ENCODE measurements around the gene IFRD2.
"Not testable (repeated sequence)": the region's sequence is repeated elsewhere in the genome, so short reads cannot be mapped to it uniquely, and the experiment has no call there.

IFRD2 gene

DNA sequence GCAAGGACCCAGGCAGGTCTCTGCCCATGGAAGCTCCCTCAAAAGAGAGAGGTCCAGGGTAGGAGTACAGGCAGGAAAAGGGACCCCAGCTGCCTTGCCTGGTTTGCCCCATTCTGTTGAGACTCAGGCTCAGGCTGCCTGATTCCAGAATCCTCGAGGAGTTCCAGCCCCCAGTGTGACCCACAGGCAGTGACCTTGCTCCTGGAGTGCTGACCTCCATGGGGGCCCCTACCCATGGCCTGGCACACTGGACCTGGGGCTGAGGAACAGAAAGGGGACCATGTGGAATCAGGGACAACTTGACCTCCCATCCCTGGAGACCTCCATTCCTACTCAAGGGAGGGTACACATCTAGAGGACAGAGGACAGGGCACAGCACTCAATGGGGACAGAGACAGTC, 26.7 kb downstream of the IFRD2 start:
- DNase-seq (ENCODE audit: low read depth) = no peak

DNA sequence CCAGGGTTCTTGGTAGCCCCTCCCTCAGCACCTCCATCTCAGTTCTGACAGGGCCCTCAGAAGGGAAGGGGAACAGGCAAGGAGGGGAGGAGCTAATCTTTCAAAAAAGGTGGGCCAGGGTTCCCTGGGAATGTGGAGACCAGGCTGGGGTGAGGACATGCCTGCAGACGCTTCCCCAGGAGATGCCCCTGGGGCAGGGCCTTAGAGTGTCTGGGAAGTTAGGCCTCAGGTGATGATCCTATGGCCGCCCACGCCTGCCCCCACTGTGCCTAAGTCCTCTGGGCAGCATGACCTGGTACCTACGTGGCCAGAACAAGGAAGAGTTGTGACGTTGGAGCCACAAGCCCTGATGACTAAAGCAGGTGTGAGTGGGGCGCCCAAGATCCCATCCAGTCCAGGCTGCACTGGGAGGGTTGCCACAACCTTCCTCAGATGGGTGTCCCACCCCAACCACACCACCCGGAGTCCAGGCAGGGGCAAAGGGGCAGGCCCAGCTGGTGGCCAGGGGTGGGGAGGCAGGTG, 27.2 kb downstream of the IFRD2 start:
- no peak for DNase-seq (ENCODE audit: low read depth)

DNA sequence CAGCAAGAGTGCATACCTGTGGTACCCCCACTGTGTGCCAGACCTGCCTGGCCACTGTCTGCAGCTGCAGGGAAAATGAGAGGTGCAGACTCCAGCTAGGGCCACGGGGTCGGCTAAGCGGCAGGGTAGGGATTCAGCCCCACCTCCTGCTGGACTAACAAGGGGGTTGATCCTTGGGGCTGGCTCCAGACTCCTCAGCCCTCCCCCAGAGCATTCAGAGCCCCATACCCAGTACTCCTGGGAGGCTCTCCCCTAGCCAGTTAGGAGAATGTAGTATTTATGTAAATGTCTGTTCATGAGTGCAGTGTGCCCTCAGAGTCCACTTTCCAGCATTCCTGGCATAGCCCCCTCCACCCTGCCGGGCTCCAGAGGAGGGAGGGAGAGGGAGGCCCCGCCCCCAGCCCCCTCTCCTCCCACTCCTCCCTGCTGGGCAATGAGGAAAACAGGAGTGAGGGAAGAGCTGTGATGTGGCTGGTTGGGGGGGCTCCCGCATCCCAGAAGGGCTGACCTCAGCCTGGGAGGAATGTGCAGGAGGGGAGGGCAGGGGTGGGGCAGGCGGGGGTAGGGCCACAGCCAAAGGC, 27.8 kb downstream of the IFRD2 start:
- no peak for DNase-seq (ENCODE audit: low read depth)

DNA sequence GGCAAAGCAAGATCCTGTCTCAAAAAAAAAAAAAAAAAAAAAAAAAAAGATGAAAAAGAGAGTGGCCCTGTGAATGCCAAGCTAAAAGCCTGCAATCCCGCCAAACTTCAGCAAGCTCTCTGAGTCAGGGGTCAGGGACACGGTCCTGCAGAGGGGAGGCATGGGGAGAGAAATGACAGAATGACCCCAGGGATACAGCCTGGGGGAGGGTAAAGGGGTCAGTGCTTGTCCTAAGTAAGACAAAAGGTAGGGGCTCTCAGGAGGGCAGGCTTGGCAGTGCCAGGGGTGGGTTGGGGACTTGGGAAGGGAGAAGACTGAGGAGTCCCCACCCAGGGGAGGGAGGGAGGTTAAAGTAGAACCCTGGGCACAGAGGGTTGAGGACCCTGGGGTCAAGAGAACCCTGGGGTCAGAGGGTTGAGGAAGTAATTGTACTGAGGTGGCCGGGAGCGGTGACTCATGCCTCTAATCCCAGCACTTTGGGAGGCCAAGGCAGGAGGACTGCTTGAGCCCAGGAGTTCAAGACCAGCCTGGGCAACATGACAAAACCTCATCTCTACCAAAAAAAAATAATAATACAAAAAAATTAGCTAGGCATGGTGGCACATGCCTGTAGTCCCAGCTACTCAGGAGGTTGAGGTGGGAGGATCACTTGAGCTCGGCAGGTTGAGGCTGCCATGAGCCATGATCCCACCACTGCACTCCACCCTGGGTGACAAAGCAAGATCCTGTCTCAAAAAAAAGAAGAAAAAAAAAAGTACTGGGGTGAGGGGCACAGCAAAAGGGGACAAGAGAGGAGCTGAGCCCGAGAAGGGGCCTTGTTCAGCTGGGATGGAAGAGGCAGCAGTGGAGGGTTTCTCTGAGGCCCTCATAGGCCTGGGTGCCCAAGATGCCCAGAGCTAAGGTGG, 28.5 kb downstream of the IFRD2 start:
- no peak for DNase-seq (ENCODE audit: low read depth)

DNA sequence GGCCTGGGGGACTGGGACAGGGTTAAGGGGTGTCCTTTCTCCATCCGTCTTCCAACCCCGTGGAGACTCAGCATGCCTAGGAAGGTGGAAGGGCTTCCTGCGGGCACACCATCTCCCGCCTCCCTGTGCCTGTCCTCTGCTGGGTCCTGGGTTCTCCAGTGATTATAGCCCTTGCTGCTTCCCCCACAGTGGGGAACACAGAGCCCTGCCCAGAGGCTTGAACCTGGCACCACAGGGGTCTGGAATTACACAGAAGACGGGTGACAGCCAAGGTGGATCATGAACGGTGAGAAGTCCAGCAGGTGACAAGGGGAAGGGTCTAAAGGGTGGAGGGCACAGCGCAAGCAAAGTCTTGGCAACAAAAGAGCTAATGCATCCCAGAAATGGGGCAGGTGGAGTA, 29.5 kb downstream of the IFRD2 start:
- no peak for DNase-seq (ENCODE audit: low read depth)

DNA sequence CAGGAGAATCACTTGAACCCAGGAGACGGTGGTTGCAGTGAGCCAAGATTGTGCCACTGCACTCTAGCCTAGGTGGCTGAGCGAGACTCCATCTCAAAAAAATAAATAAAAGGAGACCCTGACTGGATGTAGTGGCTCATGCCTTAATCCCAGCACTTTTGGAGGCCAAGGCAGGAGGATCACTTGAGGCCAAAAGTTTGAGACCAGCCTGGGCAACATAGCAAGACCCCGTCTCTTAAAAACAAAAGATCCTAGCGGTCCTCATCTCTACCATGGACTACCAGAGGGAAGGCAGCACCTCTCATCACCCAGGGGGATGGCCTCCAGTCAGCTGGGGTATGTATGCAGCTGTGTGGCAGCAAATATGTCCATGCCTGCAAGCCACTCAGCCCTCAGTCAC, 30.0 kb downstream of the IFRD2 start:
- DNase-seq (ENCODE audit: low read depth) = not testable (repeated sequence)

DNA sequence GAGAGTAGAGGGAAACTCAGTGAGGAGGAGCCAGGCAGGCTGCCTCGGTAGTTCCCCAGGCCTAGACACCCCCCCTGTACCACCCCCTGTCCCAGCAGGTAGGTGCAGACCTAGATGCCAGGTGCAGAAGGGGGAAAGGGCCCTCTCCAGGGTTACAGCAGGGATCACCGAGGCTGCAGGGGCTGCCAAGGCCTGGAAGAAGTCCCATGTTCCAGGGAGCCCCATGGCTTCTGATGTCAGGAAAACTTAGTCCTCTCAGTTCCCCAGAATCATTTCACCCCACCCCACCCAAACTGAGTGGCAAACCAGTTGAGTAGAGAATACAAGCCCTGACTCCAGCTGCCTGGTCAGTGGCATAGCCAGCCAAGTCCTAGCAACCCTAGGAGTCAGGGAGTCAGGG, 30.7 kb downstream of the IFRD2 start:
- no peak for DNase-seq (ENCODE audit: low read depth)

DNA sequence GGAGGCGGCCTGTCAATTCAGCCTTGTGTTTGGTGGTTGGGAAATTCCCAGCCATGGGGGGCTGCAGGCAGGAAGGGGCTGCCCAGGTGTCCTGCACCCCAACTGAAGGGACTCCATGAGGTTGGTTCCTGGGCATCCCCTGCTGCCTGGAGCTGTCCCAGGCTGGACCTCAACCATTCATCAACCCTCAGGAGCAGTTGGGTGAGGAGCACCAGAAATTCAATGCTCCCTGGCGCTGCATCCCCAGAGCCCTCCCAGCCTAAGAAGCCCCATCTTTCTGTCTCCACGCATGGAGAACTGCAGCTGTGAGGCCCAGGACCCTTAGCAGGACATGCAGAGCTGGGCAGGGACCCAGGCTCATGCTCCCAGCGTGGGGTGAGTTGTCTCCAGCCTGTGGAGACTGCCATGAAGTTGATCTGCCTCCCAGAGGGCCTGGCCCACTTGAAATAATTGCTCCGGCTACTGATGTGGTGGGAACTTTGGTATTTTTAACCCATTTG, 31.2 kb downstream of the IFRD2 start:
- no peak for DNase-seq (ENCODE audit: low read depth)

DNA sequence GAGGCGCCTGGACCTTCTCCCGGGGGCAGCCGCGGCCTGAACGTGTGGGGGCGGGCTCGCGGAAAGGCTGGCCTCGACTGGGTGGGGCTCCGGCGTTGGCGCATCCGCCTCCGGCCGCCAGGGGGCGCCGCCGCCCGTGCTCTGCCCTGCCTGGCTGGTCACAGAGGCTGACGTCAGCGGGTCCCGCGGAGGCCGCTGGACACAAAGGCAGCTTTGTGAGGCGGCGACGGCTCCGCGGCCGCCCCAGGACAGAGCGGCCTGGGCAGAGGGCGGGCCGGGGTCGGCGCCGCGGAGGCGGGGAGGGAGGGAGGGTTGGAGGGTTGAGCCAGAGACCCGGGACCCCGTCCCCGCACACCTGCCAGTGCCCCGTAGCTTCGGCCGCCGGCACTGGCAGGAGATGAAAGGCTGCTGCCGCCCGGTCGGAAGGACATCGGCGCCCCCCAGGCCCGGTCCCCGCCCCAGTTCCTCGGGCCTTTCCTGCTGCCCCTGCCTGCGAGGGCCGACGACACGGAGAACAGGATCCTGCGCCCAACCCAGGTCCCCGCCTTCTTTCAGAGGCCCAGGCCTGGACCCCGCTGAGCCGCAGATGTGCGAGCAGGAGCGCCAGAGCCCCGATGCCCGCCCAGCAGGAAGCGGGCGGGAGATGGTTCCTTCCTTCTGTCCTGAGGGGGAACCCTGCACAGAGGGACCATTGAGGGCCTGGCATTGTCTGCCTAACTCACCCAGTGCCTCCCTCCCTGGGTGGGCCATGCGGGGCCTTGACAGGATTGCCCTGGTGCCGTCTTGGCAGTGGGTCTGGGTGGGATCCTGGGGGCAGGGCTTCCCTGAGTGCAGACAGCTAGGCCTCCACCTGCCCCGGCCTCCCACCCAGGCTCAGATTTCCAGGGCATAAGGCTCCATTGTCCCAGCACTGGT, 31.9 kb downstream of the IFRD2 start:
- peak; percentile 68 for DNase-seq (ENCODE audit: low read depth)

DNA sequence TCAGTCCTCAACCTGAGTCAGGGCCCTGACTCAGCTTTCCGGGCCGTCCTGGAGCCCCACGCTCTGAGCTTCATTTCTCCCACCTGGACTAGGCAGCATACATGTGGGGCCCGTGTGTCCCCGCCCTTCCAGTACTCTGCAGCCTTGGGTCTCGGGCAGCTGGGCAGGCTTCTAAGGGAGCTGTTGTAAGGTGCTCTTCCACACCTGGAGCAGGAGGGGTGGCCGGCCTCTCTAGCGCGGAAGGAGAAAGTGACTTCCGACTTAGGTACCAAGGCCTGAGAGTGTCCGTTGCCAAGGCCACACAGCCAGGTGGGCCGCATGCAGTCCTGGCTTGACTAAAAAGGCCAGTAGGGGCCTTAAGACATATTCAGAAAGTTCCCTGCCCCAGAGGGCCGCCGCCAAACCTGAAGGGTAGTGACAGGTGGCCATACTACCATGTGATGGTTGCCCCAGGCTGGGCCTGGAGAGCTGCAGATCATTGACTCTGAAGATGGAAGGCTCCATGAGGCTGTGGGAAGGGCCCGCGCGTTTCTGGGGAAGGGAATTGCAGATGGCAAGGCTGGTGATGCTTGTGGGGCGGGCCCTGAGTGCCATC, 32.7 kb downstream of the IFRD2 start:
- no peak for DNase-seq (ENCODE audit: low read depth)

DNA sequence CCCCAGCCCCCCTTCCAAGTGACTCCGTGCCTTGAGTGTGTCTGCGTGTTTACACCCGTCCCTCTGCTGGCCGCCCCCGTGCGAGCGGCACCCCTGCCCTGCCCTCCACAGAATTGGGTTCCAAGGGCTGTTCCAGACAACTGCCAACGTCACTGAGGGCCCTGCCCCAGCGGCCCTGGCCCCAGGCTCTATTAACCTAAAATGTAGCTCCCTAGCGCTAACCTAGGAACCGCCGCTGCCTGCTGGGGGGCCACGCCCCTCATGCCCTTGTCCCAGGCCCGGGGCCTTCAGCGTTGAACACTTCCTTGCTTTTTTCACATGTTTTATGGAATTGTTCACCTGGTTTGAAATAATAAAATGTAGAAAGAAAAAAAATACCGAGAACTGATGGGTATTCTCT, 33.2 kb downstream of the IFRD2 start:
- no peak for DNase-seq (ENCODE audit: low read depth)

DNA sequence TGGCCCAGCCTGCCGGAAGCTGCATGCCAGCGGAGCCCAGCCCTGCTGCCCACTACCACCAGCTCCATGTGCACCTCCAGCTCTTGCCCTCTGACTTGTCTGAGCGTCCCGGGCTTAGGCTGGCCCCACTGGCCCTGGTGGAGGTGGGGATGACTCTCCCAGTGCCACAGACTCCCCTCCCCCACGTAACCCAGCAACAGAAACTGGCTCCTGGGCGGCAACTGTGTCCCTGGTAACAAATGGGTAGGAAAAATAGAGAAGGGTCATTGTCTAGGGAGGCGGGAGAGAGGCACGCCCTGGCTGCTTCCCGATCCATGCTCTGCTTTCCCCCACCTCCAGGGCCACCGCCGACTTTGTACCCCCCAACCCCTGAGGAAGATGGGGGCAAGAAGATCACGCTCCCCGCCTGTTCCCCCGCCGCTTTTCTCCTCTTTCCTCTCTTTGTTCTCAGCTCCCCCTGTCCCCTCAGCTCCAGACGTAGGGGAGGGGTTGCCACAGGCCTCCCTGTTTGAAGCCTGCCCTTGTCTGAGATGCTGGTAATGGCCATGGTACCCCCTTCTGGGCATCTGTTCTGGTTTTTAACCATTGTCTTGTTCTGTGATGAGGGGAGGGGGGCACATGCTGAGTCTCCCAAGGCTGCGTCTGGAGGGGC, 34.1 kb downstream of the IFRD2 start:
- DNase-seq (ENCODE audit: low read depth) = no peak

DNA sequence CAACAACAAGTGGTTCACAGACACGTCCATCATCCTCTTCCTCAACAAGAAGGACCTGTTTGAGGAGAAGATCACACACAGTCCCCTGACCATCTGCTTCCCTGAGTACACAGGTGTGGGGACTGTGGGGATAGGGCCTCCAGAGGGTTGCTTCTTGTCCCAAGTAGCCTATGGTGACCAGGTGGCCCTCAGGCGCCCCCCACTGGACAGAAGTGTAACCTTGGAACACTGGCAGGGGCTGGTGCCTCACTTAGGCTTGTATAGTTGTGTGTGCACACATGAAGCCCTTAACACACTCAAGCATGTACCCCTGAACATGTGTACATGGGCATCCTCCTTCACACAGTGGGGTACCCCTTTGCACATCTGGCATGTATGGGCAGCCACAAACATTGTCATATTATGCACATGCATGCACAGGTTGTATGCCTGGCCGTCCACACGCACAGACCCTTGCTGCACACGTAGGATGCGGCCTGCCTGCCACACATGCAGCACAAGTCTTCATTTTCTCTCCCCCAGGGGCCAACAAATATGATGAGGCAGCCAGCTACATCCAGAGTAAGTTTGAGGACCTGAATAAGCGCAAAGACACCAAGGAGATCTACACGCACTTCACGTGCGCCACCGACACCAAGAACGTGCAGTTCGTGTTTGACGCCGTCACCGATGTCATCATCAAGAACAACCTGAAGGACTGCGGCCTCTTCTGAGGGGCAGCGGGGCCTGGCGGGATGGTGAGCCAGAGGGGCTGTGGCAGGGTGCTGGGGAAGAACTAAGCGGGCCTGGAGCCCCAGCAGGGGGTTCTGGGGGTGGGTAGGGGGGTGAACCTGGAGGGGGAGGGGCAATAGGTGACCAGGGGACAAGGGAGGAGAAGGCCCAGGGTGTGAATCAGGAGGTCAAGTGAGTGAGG, 35.0 kb downstream of the IFRD2 start:
- no peak for DNase-seq (ENCODE audit: low read depth)

DNA sequence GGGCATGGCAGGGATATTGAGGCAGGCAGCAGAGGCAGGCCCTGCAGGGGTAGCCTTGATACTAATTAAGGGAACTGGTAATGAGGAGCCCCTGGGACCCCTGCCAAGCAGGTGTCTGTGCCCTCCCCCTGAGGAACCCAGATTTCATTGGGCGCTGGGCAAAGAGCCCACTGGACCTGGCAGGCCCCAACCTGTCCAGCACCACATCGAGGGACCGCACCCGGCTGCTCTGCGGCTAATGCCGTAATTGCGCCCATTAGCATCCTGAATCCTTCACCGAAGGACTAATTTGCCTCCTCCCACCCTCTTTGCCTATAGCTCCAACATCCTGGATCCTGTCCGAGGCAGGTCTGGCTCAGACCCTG, 37.0 kb downstream of the IFRD2 start:
- DNase-seq (ENCODE audit: low read depth) = no peak

DNA sequence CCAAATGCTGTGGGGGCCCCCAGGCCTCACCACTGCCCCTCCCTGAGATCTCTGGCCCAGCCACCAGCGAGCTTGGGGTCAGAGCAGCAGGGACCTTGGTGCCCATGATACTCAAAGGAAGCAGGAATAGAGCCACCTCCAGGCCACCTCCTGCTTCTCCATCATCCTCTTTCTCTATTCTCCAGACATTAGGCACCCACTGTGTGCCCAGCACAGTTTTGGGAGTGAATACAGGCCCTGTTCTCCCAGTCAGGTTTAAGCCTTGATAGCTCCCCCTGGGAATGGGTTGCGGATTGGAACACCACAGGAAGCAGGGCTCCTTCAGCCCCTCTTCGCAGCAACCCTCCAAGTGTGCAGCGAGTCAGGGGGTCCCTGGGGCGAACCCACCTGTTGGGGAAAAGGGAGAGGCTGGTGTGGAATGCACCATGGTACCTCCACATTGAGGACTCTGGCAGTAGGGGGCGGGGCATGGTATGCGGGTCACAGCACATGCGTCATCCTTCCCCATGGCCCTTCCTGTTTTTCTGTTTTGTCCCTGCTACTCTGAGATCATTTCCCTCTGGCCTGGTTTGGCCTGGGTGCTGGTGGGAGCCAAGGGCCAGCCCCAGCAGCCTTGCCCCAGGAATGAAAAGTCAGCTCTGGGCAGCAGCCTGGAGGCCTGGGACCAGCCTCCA, 37.5 kb downstream of the IFRD2 start:
- DNase-seq (ENCODE audit: low read depth) = no peak

DNA sequence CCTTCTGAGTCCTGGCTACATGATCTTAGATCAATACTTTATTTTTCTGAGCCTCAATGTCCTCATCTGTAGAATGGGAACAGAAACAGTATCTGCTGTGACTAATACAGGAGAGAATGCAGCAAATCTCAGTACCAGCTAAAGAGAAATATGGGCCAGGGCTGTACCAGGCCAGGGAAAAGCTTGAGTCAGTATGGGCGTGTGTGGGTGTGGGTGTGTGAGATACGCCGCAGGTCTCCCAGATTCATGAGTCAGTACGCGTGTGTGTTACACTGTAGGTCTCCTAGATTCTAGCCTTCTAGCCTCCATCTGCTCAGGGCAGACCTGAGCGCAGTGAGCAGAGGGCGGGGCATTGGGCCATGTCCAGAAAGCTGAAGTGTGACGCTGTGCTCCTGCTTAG, 41.0 kb downstream of the IFRD2 start:
- no peak for DNase-seq (ENCODE audit: low read depth)

DNA sequence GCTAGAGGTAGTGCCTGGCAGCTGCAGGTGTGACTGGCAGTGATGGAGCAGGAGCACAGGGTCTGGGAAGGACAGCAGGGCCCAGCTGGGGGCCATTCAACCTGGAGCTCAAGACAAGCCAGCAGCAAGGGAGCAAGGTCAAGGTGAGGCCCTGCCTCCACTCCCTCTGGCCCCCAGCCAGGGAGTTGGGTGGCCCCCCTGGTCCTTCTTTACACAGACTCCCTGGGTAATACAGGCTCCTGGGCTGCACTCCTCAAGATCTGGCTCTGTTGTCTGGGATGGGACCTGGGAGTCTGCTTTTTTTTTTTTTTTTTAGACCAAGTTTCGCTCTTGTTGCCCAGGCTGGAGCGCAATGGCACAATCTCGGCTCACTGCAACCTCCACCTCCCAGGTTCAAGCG, 41.7 kb downstream of the IFRD2 start:
- DNase-seq (ENCODE audit: low read depth) = no peak

DNA sequence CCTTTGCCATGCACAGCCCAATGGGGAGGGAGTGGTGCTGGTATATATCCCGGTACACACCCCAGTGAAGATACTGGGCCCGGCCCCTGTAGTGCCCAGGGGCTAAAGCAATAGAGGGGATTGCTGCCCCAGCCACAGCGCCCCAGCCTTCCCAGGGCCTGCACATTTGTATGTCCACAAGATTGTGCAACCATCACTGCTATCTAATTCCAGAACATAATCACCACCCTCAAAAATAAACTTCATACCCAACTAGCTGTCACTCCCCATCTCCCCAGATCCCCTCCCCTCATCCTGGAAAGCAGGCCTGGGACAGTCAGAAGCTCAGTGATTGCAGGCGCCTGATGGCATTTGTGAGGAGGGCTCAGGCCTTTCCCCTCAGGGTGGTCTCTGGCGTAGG, 42.8 kb downstream of the IFRD2 start:
- DNase-seq (ENCODE audit: low read depth) = no peak

DNA sequence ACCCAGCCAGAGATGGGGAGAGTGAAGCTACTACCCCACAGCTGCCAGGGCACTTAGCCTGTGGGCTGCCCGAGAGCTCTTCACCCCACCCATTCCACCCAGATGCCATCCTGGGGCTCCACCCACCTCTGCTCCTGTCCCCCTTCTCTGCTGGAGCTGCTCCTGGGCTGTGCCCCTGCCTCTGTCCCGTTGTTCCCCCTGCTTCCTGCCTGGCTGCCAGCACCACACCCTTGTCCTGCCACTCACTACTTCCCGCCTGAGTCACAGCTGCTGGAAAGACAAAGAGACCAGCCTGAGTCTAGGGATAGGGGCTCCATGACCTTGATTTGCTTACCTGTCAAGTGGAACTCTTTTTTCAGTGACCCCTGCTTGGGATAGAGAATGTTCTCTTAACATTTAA, 43.8 kb downstream of the IFRD2 start:
- DNase-seq (ENCODE audit: low read depth) = no peak

DNA sequence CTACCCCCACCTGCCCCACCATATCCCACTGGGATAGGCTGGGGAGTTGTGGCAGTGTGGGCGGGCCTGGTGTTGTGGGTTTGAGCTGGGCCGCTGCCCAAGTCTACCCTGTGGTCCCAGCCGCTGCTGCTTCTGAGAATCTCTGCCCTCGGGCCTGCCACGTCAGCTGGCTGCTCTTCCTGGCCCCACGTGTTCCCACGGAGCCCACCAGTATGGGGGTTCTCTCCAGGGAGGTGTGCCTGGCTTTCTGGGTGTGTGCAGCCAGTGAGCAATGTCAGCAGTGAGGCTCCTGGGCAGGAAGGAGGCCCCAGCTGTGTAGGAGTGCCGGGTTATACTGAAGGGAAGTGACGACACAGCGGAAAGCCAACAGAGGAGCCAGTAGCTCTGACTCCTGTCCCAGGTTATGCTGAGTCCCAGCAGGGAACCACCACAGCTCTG, 45.7 kb downstream of the IFRD2 start:
- DNase-seq (ENCODE audit: low read depth) = peak; percentile 72
